Activated T-helper 1 cell treated with anti-CD3 and anti-CD28 coated beads, Interleukin-12 subunit alpha, Interleukin-12 subunit beta, Interleukin-2, Interleukin-4 antibody, amounts not matched to agents 30 ng/mL and 10 ng/mL and 1 ng/mL, durations not matched to agents 14 hours and 24 hours and 36 hours (primary cell): Measurements from ENCODE around the gene EBF3. TPM values are rescaled to one million over a fixed set of nuclear protein-coding genes. Genes with fewer than 3 reads are reported as not detected.

Experiments
- DNase-seq: peaks from one replicate; pipeline ENCODE4 v3.0.0; 2021; ENCODE audit warnings: low spot score
- H3K27ac Mint-ChIP-seq: one replicate; pipeline ENCODE4 v1.8.0; 2021; ENCODE audit warnings: mild to moderate bottlenecking, mixed read lengths
- H3K27me3 Mint-ChIP-seq: one replicate; pipeline ENCODE4 v1.8.0; 2022; ENCODE audit warnings: mild to moderate bottlenecking, moderate library complexity, mixed read lengths; ENCODE audit not compliant: insufficient read depth
- H3K36me3 Mint-ChIP-seq: one replicate; pipeline ENCODE4 v1.8.0; 2021; ENCODE audit warnings: low read depth, mixed read lengths
- H3K4me1 Mint-ChIP-seq: one replicate; pipeline ENCODE4 v1.8.0; 2021; ENCODE audit warnings: low read depth, mixed read lengths
- H3K4me3 Mint-ChIP-seq: one replicate; pipeline ENCODE4 v1.8.0; 2021; ENCODE audit warnings: mild to moderate bottlenecking, moderate library complexity, mixed read lengths
- H3K9me3 Mint-ChIP-seq: one replicate; pipeline ENCODE4 v1.8.0; 2021; ENCODE audit warnings: mixed read lengths
- intact Hi-C: fragments of 100-400 bp; cut with micrococcal nuclease; formaldehyde crosslinking; loops from one replicate; pipeline ENCODE4 v1.15.1; 2024
- total RNA-seq: library from RNA; stranded (reverse); gene quantifications from 2 replicates; pipeline ENCODE4 v1.2.3, GENCODE V29; 2022

EBF3 gene
- total RNA-seq, 1 donor from 2014 or later, result not detected

DNA sequence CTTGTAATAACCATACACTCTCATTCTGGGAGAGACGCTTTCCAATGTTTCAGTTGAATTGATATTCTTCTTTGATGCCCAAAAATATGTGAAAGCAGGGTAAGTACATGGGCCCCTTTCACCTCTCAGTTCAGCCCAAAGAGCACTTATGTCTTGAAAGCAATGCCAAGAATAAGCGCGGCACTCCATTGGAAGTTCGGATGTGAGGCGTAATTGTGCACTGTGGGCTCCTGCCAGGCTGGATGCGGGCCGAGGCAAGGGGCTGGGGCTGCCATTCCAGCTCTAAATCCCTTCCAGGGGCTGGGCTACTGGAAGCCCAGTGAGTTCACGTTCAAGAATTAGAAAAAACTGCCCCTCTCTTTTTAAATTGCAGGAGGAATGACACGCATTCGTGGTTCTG, 113.8 kb downstream of the EBF3 start:
- Mint-ChIP-seq H3K4me3 (no peak overlapping the region), H3K27me3 (no peaks in the 10 kb centered on the region), H3K36me3 (no peaks in the 10 kb centered on the region), H3K4me1 (no peaks in the 10 kb centered on the region), H3K27ac (no peak overlapping the region), H3K9me3 (no peaks in the 10 kb centered on the region)
- intact Hi-C loops, result no loop called here
- no peak for DNase-seq

DNA sequence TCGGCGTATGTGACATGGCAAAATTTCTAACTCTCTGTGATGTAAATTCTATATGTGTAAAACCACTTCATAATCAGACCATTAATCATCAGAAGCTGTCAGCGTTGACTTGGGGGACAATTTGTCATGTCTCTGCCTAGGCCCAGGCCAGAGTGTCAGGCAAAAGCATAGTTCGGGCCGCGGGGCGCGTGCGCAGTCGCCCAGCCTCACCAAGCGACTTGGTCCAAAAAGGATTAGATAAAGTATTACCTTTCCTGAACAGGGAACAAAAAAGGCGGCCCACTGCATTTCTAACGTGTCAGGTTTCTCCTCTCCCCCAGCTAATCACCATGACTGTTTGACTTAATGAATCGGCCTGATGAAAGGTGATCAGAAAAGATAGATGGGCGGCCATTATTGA, 114.2 kb downstream of the EBF3 start:
- Mint-ChIP-seq H3K27me3 (no peaks in the 10 kb centered on the region), H3K9me3 (no peaks in the 10 kb centered on the region), H3K4me1 (no peaks in the 10 kb centered on the region), H3K27ac (no peak overlapping the region), H3K36me3 (no peaks in the 10 kb centered on the region), H3K4me3 (no peak overlapping the region)
- DNase-seq, result no peak
- intact Hi-C loops, result no loop called here

DNA sequence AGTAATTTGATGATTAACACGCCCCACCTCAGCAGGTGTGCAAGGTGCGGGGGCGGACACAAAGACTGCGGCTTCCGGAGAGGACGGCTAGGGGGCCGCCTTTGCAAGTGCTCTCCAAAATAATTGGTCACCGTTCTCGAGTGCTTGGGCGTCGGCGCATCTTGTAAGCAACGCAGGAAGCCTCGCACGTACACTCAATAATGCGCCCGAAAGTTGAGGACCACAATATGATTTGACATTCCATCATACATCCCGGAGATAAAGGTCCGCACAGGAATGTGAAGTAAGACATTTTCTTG, 114.7 kb downstream of the EBF3 start:
- no peaks in the 10 kb centered on the region for H3K36me3 Mint-ChIP-seq
- no peak for DNase-seq
- no peaks in the 10 kb centered on the region for H3K9me3 Mint-ChIP-seq
- no peaks in the 10 kb centered on the region for H3K27me3 Mint-ChIP-seq
- intact Hi-C loops, result no loop called here
- no peaks in the 10 kb centered on the region for H3K4me1 Mint-ChIP-seq
- no peak overlapping the region for H3K4me3 Mint-ChIP-seq
- H3K27ac Mint-ChIP-seq, result no peak overlapping the region

DNA sequence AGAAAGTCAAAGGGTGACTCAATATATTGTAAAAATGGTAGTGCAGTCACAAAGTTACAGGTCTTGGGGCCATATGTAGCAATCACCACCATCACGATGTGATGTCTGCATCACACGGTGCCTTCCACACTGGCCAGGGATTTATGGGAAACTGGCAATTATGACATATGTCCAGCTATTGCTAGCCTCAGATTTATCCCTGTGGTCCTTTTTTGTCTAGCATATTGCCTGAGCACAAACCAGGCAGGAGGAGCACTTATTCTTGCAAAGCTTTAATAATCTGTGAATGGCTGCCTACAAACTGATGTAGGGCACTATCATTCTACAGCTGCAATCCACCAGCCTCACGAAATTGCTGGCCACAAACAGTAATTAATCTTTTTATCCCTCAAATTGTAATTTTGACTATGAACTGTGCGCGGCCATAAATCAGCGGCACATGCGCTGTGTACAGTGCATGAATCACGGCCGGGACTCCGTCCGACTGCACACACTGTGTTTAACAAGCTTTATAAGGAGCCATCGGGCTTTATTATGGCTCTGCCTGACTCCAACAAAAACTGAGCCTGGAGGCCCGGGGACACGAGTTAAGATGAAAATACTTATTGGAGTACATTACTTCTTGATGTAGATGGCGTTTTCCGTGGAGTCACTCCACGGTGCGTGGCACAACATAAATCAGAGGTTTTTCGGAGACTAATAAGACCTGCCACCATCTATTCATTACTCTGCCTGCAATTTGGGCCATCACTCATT, 115.2 kb downstream of the EBF3 start:
- DNase-seq, result no peak
- no peak overlapping the region for H3K4me3 Mint-ChIP-seq
- intact Hi-C loops, result no loop called here
- H3K27me3 Mint-ChIP-seq, result no peaks in the 10 kb centered on the region
- no peaks in the 10 kb centered on the region for H3K4me1 Mint-ChIP-seq
- H3K36me3 Mint-ChIP-seq, result no peaks in the 10 kb centered on the region
- H3K27ac Mint-ChIP-seq, result no peak overlapping the region
- no peaks in the 10 kb centered on the region for H3K9me3 Mint-ChIP-seq

DNA sequence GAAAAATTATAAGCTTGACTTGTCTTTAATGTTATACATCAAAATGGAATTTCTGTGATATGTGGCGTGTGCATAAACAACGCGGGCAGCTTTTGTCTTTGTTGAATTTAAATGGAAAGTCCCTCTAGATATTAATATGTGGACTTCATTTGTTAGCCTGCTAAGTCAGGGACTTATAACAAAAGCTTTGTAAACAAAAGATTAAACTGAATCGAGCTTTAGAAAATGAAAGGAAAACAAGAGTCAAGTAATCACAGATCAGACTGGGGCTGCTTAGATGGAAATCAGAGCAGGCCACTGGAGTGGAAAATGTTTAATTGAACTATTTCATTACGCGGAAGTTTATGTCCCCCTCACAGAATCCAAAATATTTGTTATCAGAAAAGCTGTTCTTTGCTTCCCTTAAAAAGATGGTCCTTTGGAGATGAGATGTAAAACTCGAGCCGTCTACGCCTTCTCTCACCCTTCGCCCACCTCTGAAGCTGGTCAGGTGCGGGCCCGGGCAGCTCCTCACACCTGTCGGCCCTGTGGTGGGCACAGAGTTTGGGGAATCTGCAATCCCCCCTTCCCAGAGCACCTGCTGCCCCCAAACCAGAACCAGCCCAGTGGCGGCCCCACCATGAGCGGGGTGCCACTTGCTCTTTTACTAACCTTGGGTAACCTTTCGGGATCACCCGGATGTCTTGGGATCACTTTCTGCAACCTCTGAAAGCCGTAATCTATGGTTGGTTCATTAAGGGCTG, 116.2 kb downstream of the EBF3 start:
- Mint-ChIP-seq H3K9me3 (no peaks in the 10 kb centered on the region), H3K4me3 (no peak overlapping the region), H3K4me1 (no peaks in the 10 kb centered on the region), H3K27me3 (no peaks in the 10 kb centered on the region), H3K27ac (no peak overlapping the region), H3K36me3 (no peaks in the 10 kb centered on the region)
- intact Hi-C loops, result no loop called here
- DNase-seq, result no peak

DNA sequence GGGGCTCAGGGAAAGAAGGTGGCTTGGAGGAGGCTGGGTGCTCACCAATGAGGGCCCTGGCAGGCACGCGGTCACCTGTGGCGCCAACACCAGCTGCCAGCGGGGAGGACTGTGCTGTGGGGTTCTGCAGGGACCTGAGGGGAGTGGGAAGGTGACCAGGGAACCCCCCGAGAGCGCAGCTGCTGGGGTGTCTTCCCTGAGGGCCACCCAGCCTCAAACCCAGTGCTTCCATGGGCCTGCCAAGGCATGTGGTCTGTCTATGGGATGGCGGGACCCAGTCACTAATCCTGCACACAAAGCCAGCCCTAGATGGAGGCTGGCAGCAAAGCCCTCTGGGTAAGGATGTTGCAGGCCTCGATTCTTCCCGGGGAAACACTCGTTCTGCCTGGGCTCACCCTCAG, 117.1 kb downstream of the EBF3 start:
- Mint-ChIP-seq H3K27me3 (no peaks in the 10 kb centered on the region), H3K9me3 (no peaks in the 10 kb centered on the region), H3K4me3 (no peak overlapping the region), H3K27ac (no peak overlapping the region), H3K4me1 (no peaks in the 10 kb centered on the region), H3K36me3 (no peaks in the 10 kb centered on the region)
- intact Hi-C loops, result no loop called here
- no peak for DNase-seq

- no peaks in the 10 kb centered on the region for H3K4me1 Mint-ChIP-seq
- H3K36me3 Mint-ChIP-seq, result no peaks in the 10 kb centered on the region
- no peak for DNase-seq
- intact Hi-C loops, result no loop called here
- no peak overlapping the region for H3K27ac Mint-ChIP-seq
- H3K27me3 Mint-ChIP-seq, result no peaks in the 10 kb centered on the region
- no peak overlapping the region for H3K4me3 Mint-ChIP-seq
- no peaks in the 10 kb centered on the region for H3K9me3 Mint-ChIP-seq
These were observed 118.8 kb downstream of the EBF3 start for GRCh38 chr10:129845111-129845753.

- H3K36me3 Mint-ChIP-seq, result no peaks in the 10 kb centered on the region
- H3K27ac Mint-ChIP-seq, result no peak overlapping the region
- no peaks in the 10 kb centered on the region for H3K27me3 Mint-ChIP-seq
- intact Hi-C loops, result no loop called here
- no peaks in the 10 kb centered on the region for H3K9me3 Mint-ChIP-seq
- no peak overlapping the region for H3K4me3 Mint-ChIP-seq
- H3K4me1 Mint-ChIP-seq, result no peaks in the 10 kb centered on the region
- DNase-seq, result no peak
These were observed 119.8 kb downstream of the EBF3 start for GRCh38 chr10:129844216-129844766.

- no peak overlapping the region for H3K4me3 Mint-ChIP-seq
- intact Hi-C loops, result no loop called here
- no peak for DNase-seq
- H3K27ac Mint-ChIP-seq, result no peak overlapping the region
- H3K4me1 Mint-ChIP-seq, result no peaks in the 10 kb centered on the region
- no peaks in the 10 kb centered on the region for H3K36me3 Mint-ChIP-seq
- H3K9me3 Mint-ChIP-seq, result no peaks in the 10 kb centered on the region
- no peaks in the 10 kb centered on the region for H3K27me3 Mint-ChIP-seq
These were observed 120.4 kb downstream of the EBF3 start for GRCh38 chr10:129843702-129844101.

- Mint-ChIP-seq H3K9me3 (no peaks in the 10 kb centered on the region), H3K4me3 (no peak overlapping the region), H3K4me1 (no peaks in the 10 kb centered on the region), H3K27ac (no peak overlapping the region), H3K36me3 (no peaks in the 10 kb centered on the region), H3K27me3 (no peaks in the 10 kb centered on the region)
- intact Hi-C loops, result no loop called here
- DNase-seq, result no peak
These were observed 120.9 kb downstream of the EBF3 start for GRCh38 chr10:129843131-129843541.

- no peak overlapping the region for H3K4me3 Mint-ChIP-seq
These were observed 122.0 kb downstream of the EBF3 start for GRCh38 chr10:129842031-129842430.

DNA sequence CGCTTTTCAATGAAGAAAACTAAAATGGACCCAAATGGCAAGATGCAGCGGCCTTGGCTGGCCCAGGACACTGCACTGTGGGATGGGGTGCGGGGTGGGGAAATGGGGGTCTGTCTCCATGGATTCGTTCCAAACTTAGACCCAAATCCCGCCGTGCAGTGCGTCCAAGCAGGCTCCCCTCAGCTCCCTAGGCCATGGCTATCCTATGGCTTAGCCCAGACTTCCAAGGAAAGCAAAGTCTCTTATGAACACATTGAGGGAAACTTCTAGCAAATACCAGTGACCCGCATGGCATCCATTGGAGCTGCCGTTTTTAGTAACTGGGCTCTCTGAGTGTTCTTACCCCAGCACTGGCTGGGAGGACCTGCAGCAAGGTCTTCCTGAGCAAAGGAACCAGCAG, 122.5 kb downstream of the EBF3 start:
- Mint-ChIP-seq H3K36me3 (no peaks in the 10 kb centered on the region), H3K9me3 (no peaks in the 10 kb centered on the region), H3K27ac (no peak overlapping the region), H3K4me1 (no peaks in the 10 kb centered on the region), H3K4me3 (no peak overlapping the region), H3K27me3 (no peaks in the 10 kb centered on the region)
- intact Hi-C loops, result no loop called here
- no peak for DNase-seq

More at GRCh38 chr10:129842031-129842430, 122.0 kb downstream of the EBF3 start:
- Mint-ChIP-seq H3K4me1 (no peaks in the 10 kb centered on the region), H3K9me3 (no peaks in the 10 kb centered on the region), H3K27me3 (no peaks in the 10 kb centered on the region), H3K27ac (no peak overlapping the region), H3K36me3 (no peaks in the 10 kb centered on the region)
- DNase-seq, result no peak
- intact Hi-C loops, result no loop called here

DNA sequence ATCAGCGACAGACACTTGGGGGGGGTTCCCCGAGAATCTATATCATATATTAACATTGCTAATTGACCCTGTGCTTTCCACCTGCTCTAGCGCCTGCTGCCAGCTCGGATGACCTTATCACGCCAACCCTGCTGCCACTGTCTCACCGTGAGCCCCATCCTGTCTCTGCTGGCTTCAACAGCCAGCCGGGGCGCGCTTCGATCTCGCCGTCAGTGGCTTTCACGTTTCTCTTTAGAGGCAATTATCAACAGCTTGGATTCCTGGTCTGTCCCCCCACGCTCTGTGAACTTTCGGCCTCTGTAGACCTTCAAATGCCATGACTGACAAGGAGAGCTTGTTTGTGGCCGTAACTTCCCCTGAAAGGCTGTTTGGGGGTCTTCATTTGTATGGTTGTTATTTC, 123.0 kb downstream of the EBF3 start:
- Mint-ChIP-seq H3K27ac (no peak overlapping the region), H3K4me3 (no peak overlapping the region), H3K36me3 (no peaks in the 10 kb centered on the region), H3K27me3 (no peaks in the 10 kb centered on the region), H3K9me3 (no peaks in the 10 kb centered on the region), H3K4me1 (no peaks in the 10 kb centered on the region)
- intact Hi-C loops, result no loop called here
- no peak for DNase-seq
